BJ (cell line): Measurements from ENCODE around the gene CYP4F3. TPM values are rescaled to one million over a fixed set of nuclear protein-coding genes. Genes with fewer than 3 reads are reported as not detected.

Experiments used
- CTCF ChIA-PET: fragments of 350-600 bp; formaldehyde crosslinking; extraction: SDS; loops from one replicate; lab custom pipeline; 2021; ENCODE audit warnings: antibody characterized with exemption, inconsistent platforms; lab: Yijun Ruan, JAX
- POLR2A ChIA-PET: fragments of 300-600 bp; sonication (Branson Sonifier 250); formaldehyde crosslinking; extraction: SDS; loops from one replicate; lab custom pipeline; 2021; ENCODE audit warnings: antibody characterized with exemption; lab: Charles Lee
- DNase-seq: peaks from one replicate; pipeline ENCODE4 v3.0.0-alpha.2; 2011; ENCODE audit warnings: low read depth
- H3K27me3 ChIP-seq: 2 replicates; pipeline ENCODE4 v1.6.0; 2011; ENCODE audit warnings: low read length; ENCODE audit not compliant: control insufficient read depth, insufficient read depth
- H3K36me3 ChIP-seq: 2 replicates; pipeline ENCODE4 v1.5.1; 2011; ENCODE audit warnings: low read length; ENCODE audit not compliant: control insufficient read depth, insufficient read depth
- H3K4me3 ChIP-seq: 2 replicates; pipeline ENCODE4 v1.5.1; 2011; ENCODE audit warnings: low read depth, mild to moderate bottlenecking, control low read depth, low read length
- CTCF ChIP-seq: IDR thresholded peaks from 2 replicates; pipeline ENCODE4 v1.5.1; 2011; ENCODE audit warnings: low read depth, mild to moderate bottlenecking, control low read depth, inconsistent platforms, low read length, moderate library complexity; ENCODE audit not compliant: insufficient read depth
- polyA plus RNA-seq: library from polyadenylated mRNA; depleted of rRNA; stranded (reverse); fragments of >200 nt; gene quantifications from 2 replicates; pipeline ENCODE4 v1.2.3, GENCODE V29; 2011

Gene CYP4F3
- polyA plus RNA-seq, 1 experiment: not detected

GRCh38 chr19:15633082-15633835 lies 7.4 kb upstream of the CYP4F3 start:
- ChIA-PET CTCF (interaction anchor here (0.6 to 0.7 kb wide), 2 partner anchors 474 to 752 kb away, joined by 3 to 4 read pairs; no protein-coding TSS in a partner anchor), POLR2A (no interaction called here)
- H3K36me3 ChIP-seq: no peaks in the 10 kb centered on the region
- TF ChIP-seq CTCF: no peak
- H3K4me3 ChIP-seq: no peak overlapping the region
- H3K27me3 ChIP-seq: no peaks in the 10 kb centered on the region
- DNase-seq: no peak

- ChIA-PET POLR2A (no interaction called here), CTCF (no interaction called here)
- no peak for TF ChIP-seq CTCF
- no peak overlapping the region for H3K4me3 ChIP-seq
- no peak for DNase-seq
- H3K27me3 ChIP-seq: no peaks in the 10 kb centered on the region
- H3K36me3 ChIP-seq: no peaks in the 10 kb centered on the region
These were observed 6.6 kb upstream of the CYP4F3 start for GRCh38 chr19:15634105-15634504.

- Histone ChIP-seq H3K4me3 (no peak overlapping the region), H3K27me3 (no peaks in the 10 kb centered on the region), H3K36me3 (no peaks in the 10 kb centered on the region)
- POLR2A ChIA-PET: no interaction called here
- CTCF ChIA-PET: interaction anchor here (0.8 kb wide), 1 partner anchor 11 kb away, joined by 4 read pairs; no protein-coding TSS in a partner anchor
- no peak for DNase-seq
- TF ChIP-seq CTCF: no peak
These were observed 5.5 kb upstream of the CYP4F3 start for GRCh38 chr19:15635016-15635805.

- ChIA-PET CTCF (no interaction called here), POLR2A (no interaction called here)
- DNase-seq: no peak
- no peaks in the 10 kb centered on the region for H3K36me3 ChIP-seq
- no peak overlapping the region for H3K4me3 ChIP-seq
- H3K27me3 ChIP-seq: no peaks in the 10 kb centered on the region
- TF ChIP-seq CTCF: no peak
These were observed 4.7 kb upstream of the CYP4F3 start for GRCh38 chr19:15636026-15636425.

GRCh38 chr19:15639596-15639995 lies 1.1 kb upstream of the CYP4F3 start:
- DNase-seq: no peak
- TF ChIP-seq CTCF: no peak
- no peaks in the 10 kb centered on the region for H3K36me3 ChIP-seq
- no peaks in the 10 kb centered on the region for H3K27me3 ChIP-seq
- ChIA-PET POLR2A (no interaction called here), CTCF (interaction anchor here (0.7 to 1.4 kb wide), 2 partner anchors 10 to 201 kb away, joined by 3 read pairs; no protein-coding TSS in a partner anchor)
- no peak overlapping the region for H3K4me3 ChIP-seq
